GM19324 (cell line): ENCODE measurements around the gene FGFR2.

Experiments used
- ATAC-seq: cut with Tn5 transposase; IDR thresholded peaks from one replicate; pipeline ENCODE4 v1.9.1; 2021; ENCODE audit warnings: mild to moderate bottlenecking, moderate library complexity; ENCODE audit not compliant: unreplicated experiment, low FRiP score

Gene FGFR2

DNA sequence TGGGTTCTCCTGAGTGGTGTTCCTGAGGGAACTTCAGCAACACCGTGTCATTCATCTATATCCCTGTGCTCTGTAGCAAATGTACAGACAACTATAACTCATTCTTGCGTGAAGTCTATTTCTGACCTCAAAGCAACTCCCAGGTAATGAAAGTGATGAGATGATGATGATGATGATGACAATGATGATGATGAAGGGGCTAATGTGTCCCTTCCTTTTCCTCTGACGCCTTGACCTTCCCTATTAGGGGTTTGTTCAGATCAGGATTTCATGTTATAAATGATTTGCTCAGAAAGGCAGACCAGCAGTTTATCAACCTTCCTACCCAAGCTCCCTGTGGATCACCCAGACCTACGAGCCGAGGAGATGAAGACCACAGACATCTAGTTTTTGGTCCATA lies 136.9 kb downstream of the FGFR2 start:
- ATAC-seq: no peak

DNA sequence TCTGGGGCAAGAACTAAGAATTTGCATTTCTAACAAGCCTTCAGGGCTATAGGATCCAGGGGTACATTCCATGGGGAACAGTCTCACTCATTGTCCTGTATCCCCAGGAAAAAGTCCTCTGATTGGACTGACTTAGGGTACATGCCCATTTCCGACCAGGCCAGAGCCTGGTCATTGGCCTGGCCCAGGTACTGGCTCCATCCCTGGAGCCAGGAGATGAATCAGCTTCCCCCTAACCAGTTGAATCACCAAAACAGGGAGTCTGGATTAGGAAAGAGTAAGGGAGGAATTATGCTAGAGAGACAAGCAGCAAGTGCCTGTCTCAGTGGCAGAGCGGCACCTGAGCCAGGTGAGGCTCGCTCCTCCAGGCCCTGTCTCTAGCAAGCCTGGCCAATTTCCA lies 137.5 kb downstream of the FGFR2 start:
- no peak for ATAC-seq

DNA sequence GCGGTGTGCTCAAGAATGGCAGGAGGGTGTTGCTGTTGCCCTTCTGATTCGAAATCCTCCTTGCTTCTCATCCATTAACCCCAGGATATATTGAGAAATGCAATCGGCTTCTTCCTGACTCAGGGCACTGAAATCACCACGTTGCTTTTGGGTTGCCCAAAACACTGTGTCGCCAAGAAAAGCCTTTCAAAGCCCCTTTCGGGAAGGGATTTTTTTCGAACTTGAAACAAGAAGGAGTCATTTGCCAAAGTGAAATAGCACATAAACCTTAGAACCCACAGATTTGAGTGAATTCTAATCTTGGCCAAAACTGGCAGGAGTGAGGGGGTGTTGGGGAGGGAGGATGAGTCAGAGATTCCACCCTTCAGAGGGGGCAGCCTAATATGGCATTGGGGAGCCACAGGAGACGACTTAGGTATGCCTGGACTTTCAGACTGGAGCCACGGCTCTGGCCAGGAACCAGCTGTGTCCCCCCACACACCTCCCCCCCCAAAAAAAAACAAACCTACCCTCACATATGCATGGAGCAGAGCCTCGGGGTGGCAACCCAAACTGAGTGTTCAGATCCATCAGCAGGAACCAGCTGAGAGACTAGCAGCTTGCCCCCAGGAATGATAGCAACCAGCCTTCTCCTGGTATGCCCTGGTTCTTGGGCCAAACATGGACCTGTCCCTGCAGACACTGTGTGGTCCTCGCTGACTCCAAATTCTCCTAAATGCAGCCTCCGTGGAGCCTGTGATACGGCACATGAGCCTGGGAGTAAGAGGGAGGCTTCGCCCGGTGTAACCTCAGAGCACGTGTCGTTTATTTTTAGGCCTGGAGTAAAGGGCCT lies 138.4 kb downstream of the FGFR2 start:
- ATAC-seq: no peak

DNA sequence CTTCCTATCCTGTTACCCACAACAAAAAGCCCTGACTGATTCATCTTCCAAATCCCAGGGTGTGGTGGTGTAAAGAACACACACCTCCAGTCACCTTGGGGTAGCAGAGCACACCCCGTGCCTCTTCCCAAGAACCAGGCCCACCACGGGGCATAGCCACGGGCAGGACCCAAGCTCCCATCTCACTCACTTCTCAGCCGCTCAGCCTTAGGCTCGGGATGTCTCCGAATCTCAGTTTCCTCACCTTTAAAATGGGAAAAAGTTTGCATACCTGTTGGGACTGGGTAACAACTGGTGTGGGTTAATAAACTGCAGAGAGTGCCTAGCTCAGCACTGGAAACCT lies 139.0 kb downstream of the FGFR2 start:
- ATAC-seq: no peak

DNA sequence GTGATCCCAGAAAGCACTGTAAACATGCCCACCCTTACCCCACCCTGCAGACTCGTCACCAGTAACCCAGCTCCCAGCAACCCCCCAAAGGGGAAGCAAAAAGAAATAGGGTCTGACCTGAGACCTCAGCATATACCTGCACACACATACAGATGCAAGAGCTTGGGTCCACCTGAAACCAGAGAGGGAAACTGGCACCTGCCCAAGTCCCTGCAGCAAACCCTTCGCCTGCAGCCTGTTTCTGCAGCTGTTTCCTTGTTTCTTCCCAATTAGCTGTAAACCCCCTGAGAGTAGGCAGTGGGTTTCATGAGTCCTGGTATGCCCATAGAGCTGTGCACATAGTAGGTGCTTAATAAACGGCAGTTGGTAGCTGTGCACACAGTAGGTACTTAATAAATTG lies 140.5 kb downstream of the FGFR2 start:
- no peak for ATAC-seq

DNA sequence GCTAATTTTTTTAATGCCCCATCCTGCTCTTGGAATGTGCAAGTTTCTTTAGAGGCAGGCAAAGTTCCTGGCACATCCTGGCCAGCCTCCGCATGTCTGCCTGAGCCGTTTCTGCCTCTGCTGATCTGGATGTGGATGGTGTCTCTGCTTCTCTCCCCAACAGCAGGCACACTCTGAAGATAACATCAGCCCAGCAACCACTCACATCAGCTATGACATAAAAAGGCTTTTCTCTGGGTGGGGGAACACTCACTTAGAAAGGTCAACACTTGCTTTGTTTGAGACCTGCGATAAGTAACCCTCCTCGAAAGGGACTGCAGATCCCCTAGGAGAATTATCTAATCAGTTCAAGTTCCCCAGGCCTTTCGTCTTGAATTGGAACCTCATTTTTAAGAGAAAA lies 142.9 kb downstream of the FGFR2 start:
- no peak for ATAC-seq

DNA sequence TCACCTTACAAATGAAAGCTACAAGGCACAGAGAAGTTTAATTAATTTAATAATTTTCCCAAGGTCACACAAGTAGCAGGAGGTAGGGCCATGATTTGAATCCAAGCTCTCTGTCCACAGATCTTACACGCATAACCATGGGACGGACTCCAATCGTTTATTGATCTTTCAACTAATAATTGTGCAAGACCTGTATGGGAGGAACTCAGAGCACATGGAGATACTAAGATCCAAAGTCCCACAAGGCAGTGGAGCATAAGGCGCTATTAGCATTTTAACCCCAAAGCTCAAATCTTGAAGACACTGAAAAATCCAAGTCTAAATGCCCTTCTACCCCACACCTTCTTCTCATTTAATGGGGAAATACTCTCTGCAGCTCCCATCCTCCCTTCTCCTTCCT lies 143.5 kb downstream of the FGFR2 start:
- no peak for ATAC-seq

DNA sequence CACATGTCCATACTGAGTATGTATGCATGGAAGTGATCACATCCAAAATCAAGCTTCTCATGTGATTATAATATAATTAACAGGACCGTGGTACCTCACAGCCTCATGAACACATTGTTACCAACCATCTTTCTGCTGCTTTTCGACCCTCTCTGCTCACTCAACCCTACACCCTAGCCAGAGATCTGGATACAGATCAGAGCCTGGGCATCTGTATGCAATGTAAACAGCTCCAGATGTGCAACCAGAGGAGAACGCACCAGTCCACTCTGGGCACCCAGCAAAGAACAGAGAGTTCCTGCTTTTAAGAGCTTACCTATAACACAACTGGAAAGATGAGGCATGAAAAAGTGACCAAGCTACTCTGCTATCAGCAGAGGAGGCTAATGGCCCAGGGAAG lies 145.1 kb downstream of the FGFR2 start:
- ATAC-seq: no peak

DNA sequence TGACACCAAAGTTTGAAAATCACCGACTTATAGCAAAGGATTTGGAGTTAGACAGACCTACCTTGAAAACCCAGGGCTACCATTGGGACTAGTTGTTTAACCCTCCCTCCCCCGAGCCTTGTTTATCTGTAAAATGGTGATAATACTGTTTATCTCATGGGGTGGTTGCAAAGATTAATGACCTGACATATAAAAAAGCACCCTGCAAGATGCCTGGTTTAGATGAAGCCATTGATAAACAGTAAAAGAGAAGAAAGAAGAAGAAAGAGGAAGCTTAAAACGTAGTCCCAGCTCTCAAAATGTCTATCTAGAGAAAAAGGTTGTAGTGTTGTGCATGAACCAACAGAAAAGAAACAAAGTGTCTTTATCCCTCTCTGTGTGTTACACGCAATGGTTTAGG lies 145.7 kb downstream of the FGFR2 start:
- no peak for ATAC-seq

DNA sequence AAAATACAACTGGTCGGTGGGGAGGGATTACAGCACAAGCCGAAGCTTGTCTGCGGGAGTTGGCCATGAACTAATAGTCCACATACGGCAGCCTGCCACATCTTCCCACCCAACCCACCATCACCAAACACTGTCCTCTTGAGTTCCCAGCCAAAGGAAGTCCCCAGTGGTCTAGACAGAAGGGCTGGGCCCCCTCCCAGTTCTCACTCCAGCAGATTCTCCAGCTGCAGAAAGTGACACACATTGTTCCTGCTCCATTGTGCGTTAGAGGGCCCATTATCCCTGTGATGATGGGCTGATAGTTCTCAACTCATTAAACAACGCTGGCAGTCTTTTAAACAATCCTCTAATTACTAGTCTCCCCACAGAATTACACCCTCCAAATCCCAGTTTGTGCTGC lies 148.0 kb downstream of the FGFR2 start:
- ATAC-seq: no peak

DNA sequence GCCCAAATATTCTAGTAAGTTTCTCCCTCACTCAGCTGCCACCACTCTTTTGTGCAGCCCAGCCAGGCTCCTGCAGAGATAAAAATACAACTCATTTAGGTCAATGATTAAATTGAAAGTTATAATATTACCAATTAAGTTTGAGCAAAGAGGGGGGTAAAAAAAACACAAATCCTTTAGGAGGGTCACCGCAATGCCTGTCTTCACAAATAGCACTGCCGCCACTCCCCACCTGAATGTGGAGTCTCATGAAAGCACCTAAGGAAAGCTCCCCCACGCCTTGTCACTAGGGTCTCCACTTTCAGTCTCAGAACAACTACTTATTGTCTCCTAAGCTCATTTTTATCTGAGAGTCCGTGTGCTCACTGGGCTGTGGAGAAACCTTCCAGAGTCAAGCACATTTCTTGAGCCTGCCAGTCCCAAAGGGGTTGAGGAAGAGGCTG lies 148.7 kb downstream of the FGFR2 start:
- peak; percentile 27 for ATAC-seq

DNA sequence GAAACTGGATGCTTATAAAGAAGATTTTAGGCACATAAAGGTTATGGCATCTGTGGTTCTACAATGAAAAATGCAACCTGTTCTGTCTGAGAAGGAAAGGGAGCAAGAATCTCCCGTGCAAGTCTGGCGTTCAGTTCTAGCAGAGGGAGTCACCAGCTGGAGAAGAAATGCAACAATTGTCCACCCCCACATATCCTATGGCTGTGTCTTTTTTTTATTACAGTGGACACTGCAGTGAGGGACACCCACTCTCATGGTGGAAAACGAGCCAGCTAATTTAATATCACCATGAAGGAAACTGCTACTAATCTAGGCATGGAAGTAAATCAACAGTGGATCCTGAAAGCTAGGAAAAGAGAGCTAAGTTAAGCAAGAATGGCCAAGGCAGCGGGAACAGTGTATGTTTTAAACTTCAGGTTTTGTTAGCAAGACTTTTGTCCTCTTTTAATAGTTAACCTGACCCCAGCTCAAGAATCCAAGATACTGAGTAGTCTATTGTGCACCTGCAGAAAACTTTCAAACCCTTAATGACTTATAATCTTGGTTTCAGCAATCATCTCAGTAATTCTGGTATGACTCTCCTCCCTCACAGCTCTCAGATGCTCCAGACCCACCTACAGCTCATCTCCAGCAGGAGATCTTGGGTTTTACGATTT lies 149.3 kb downstream of the FGFR2 start:
- peak; percentile 88 for ATAC-seq

DNA sequence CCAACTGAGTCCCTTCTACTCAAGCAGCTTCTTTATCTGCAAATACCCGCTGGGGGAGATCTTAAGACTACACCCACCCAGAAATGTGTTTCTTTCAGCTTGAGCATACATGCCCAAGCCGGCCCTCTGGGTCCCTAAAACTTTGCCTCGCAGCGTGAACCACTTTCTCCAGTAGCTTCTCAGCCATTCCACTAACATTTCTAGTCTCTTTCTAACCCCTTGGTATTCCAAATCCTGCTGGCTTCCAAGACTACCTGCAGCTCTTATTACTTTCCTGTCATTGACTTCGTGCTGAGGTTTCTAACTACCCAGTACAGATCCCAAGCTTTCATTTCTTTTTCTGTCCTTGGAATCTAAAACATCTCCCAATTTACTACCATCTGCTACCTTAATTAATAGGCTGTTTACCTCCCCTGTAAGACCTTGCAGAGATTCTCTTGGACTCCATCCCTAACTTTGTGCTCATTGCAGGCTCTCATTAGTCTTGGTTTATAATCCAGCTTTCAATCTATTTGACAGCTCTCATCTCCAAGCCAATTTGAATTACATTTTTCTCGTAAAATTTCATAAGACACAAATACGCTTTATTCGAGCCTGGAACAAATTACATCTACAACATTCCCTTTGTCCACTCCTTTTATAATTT lies 153.6 kb downstream of the FGFR2 start:
- no peak for ATAC-seq

DNA sequence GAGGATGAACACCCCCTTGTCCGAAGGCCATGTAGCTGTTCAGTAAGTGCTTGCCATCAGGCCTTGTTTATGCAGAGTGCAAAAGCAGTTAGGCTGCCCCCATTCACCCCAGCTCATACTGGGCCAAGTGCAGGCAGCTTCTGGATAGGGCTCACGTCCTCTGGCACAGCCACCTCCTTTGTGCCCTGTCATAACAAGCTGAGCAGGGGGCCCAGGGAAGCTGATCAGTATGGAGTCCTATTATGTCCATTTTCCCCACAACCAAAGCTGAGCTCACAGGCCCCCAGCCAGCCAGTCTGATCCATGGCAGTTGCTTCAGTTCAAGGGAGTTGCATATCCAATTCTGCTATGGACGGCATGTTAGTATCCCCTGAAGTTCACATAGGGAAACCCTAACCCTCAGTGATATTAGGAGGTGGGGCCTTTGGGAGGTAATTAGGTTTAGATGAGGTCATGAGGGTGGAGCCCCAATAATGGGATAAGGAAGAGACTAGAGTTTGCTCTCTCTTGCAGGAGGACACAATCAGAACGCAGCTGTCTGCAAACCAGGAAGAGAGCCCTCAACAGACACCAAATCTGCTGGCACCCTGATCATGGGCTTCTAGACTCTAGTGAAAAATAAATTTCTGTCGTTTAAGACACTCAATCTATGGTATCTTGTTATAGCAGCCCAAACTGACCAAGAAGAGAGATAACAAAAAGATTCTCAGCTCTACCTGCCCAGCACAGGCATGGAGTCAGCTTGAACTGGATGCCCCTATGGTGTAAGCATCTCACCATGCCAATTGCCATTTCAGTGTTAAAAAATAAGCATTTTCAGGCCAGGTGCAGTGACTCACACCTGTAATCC lies 155.9 kb downstream of the FGFR2 start:
- ATAC-seq: no peak

DNA sequence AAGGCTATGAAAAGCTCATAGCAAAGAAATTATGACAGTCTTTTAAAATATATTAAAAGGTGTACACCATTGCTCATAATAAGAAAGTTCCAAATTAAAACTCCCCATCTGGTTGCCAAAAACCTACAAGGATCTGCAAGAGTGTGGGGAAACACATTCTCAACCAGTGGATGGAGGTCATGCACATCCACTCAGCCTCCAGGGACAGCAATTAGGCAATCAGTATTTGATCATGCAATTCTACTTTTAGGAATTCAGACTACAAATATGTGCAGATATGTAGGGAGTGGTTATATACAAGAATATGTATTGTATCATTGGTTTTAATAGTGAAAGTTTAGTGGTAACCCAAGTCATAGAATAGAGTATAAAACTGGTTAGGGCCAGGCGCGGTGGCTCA lies 157.8 kb downstream of the FGFR2 start:
- no peak for ATAC-seq

DNA sequence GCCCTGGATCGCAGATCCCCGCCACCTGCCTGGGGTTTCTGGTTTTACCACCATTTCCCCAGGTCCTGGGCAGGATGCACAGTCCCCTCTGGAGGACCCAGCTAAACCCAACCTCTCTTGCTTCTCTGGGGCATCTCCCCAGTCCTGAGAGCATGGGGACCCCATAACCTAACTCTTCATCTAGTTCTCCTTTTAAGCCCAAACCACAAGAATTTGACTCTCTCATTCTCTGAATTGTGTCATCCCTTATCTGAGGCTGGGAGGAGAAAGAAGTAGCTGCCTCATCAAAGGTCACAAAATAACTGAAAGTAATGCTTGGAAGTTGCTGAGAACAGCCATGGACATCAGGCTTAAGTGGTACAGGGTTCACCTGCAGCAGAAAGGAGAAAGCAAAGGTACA lies 159.9 kb downstream of the FGFR2 start:
- no peak for ATAC-seq

DNA sequence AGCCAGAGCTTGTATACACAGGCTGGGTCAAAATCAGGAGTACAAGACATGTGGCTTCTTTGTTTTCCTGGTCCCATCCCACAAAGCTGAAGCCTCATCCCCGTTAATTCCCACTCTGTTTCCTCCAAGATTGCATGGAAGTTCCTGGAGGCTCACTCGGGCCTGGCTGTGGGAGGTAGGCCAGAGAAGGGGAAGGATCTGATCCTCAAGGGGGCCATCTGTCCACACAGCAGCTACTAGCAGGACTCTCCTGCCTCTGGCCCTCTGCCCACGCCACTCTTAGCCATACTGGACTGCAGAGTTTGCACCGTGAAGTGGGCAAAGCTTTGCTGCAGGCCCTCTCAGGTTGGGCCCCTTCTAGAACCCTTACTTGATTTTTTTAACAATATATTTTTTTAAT lies 160.6 kb downstream of the FGFR2 start:
- ATAC-seq: no peak

DNA sequence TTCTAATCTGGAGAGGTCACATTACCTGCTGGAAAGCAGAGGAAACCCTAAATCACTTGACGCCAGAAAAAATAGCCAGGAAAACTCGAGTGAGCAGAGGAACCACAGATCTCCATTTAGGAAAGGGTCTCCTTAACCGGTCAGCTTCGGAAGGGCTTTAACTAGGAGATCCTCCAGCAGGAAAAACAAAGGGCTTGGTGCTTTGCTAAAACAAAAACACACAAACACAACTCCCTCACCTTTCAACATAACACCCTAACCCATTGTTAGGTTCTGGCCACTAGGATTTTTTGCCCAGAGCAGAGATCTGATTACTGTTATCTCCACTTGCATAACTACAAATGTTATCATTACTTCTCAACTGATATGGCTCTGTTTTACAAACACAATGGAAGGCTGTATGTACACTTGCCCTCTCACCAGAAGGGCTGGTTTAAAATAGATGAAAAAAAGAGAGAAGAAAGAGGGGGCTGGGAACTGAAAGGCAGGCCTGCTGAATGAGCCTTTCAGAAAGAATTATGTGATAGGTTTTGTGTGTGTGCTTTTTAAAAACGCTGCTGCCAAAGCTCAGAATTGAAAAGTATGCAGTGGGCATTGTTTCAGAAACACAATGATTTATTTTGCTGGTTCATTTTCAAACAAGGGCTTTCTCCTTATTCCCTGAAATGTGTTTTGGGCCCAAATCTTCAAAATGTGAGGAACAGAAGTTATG lies 161.5 kb downstream of the FGFR2 start:
- ATAC-seq: no peak

DNA sequence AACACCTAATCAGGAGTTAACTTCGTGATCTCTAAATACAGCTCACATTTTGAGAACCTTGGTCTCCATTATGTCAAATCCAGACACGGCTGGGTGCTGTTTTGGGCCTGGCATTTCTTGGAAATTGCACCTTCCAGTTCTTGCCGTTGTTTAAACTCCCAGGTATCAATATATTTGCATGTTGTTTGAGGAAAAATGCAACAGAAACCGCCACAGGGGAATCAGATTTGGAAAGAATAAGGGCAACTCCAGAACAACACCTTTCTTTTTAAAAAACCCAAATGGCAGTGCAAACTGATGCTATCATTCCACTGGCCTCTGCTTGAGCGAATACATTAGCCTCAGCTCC lies 162.0 kb downstream of the FGFR2 start:
- no peak for ATAC-seq

DNA sequence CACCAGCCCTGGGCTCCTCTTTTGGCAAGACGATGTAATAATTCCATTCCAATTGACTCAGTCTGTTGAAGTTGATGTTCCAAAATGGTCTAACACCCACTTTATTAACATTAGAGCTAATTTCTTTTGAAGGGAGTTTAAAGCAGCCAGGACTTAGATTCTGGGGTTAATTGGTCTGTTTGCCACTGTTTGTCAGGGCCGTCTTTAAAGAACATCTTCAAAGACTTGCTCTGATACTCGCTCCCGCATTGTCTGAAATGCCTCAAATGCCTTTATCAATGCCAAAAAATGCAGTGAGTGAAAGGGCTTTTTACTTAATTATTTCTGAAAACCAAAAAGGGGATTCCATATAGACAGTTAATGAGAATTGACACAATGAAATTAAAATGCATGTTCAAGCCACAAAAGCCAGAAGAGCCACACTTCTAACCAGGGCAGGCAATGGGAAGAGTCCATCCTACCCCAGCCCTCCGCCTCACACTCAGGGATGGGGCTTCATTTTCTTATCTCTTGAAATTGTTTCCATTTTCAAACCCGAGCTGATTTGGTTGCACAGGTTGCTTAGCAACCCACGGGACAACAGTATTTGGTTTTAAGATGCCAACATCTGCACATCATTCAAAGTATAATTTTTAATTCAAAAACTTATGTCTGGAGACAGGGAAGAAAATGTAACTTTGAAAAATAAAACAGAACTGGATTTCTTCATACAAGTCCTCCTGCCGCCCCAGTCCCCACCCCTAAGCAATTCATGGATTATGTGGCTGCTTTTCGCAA lies 163.0 kb downstream of the FGFR2 start:
- ATAC-seq: no peak
